Ovary (tissue), 3 donors: ENCODE measurements around the gene OR2K2.

ENCODE experiments used
- POLR2A ChIP-seq: fragments of 450-650 bp; IDR thresholded peaks from one replicate; pipeline ENCODE4 v1.6.1; 2017; ENCODE audit warnings: antibody characterized with exemption, mild to moderate bottlenecking, moderate library complexity
- TF ChIP-seq, protein P1 (sequence below), 3 donors: fragments of 450-650 bp in 2 of 3; fragments of 200-600 bp in 1 of 3; IDR thresholded peaks; one replicate each; pipeline versions ENCODE4 v1.5.1 to v1.8.0; 2016 to 2022; ENCODE audit warnings: antibody characterized with exemption in 3 of 3, mild to moderate bottlenecking in 1 of 3
- donor health status: DM: no; HTN: no; CAD: no.

DNA sequence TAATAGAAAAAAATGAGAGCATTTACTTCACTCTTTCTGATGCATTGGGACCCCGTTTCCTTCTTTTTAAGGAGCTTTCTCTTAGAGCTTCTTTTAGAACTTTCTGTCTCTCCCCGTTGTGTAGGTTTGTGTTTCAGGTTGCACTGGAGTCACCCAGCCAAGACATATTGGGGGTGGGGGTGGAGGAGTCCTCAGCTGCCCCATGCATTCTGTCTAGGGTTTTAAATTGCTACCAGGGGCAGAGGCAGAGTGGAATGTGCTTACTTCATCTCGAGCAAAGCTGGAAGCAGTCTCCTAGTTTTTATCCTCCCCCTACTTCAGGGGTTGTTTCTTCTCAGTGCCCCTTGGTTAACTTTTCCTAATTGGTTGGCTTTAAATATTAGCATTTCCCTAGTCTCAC is 9.4 kb downstream of the OR2K2 start:
- TF ChIP-seq, protein P1, sequence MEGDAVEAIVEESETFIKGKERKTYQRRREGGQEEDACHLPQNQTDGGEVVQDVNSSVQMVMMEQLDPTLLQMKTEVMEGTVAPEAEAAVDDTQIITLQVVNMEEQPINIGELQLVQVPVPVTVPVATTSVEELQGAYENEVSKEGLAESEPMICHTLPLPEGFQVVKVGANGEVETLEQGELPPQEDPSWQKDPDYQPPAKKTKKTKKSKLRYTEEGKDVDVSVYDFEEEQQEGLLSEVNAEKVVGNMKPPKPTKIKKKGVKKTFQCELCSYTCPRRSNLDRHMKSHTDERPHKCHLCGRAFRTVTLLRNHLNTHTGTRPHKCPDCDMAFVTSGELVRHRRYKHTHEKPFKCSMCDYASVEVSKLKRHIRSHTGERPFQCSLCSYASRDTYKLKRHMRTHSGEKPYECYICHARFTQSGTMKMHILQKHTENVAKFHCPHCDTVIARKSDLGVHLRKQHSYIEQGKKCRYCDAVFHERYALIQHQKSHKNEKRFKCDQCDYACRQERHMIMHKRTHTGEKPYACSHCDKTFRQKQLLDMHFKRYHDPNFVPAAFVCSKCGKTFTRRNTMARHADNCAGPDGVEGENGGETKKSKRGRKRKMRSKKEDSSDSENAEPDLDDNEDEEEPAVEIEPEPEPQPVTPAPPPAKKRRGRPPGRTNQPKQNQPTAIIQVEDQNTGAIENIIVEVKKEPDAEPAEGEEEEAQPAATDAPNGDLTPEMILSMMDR (IDR thresholded peaks at IDR 0.05) = no peak
- TF ChIP-seq POLR2A = no peak
